ENCODE measurements around the gene KRT80.

KRT80 gene

GRCh38 chr12:52208424-52209165 lies 16.8 kb upstream of the KRT80 start:
- in situ Hi-C loops (cut with MboI; ENCODE audit: low pct_unique_long_range_greater_than_20kb, low sequenced_read_pairs, unreplicated experiment) = no loop called here
- no peak for TF ChIP-seq CTCF (IDR thresholded peaks at IDR 0.05; ENCODE audit: extremely low read depth, insufficient read depth, missing control alignments)
- DNase-seq (ENCODE audit: low spot score) = no peak

- TF ChIP-seq CTCF (IDR thresholded peaks at IDR 0.05; ENCODE audit: extremely low read depth, insufficient read depth, missing control alignments) = no peak
- DNase-seq (ENCODE audit: low spot score) = no peak
Observed at GRCh38 chr12:52207895-52208294, 16.1 kb upstream of the KRT80 start.

GRCh38 chr12:52207106-52207505 lies 15.3 kb upstream of the KRT80 start:
- no peak for TF ChIP-seq CTCF (IDR thresholded peaks at IDR 0.05; ENCODE audit: extremely low read depth, insufficient read depth, missing control alignments)
- DNase-seq (ENCODE audit: low spot score) = no peak

More at GRCh38 chr12:52207895-52208294, 16.1 kb upstream of the KRT80 start:
- in situ Hi-C loops (cut with MboI; ENCODE audit: low pct_unique_long_range_greater_than_20kb, low sequenced_read_pairs, unreplicated experiment) = no loop called here

GRCh38 chr12:52206304-52207040 lies 14.7 kb upstream of the KRT80 start:
- in situ Hi-C loops (cut with MboI; ENCODE audit: low pct_unique_long_range_greater_than_20kb, low sequenced_read_pairs, unreplicated experiment) = no loop called here
- no peak for TF ChIP-seq CTCF (IDR thresholded peaks at IDR 0.05; ENCODE audit: extremely low read depth, insufficient read depth, missing control alignments)
- no peak for DNase-seq (ENCODE audit: low spot score)

More at GRCh38 chr12:52207106-52207505, 15.3 kb upstream of the KRT80 start:
- in situ Hi-C loops (cut with MboI; ENCODE audit: low pct_unique_long_range_greater_than_20kb, low sequenced_read_pairs, unreplicated experiment) = no loop called here

- in situ Hi-C loops (cut with MboI; ENCODE audit: low pct_unique_long_range_greater_than_20kb, low sequenced_read_pairs, unreplicated experiment) = no loop called here
- no peak for DNase-seq (ENCODE audit: low spot score)
- TF ChIP-seq CTCF (IDR thresholded peaks at IDR 0.05; ENCODE audit: extremely low read depth, insufficient read depth, missing control alignments) = no peak
Observed at GRCh38 chr12:52205612-52206303, 13.9 kb upstream of the KRT80 start.

GRCh38 chr12:52204931-52205505 lies 13.2 kb upstream of the KRT80 start:
- TF ChIP-seq CTCF (IDR thresholded peaks at IDR 0.05; ENCODE audit: extremely low read depth, insufficient read depth, missing control alignments) = no peak
- in situ Hi-C loops (cut with MboI; ENCODE audit: low pct_unique_long_range_greater_than_20kb, low sequenced_read_pairs, unreplicated experiment) = no loop called here

More at GRCh38 chr12:52204931-52205505, 13.2 kb upstream of the KRT80 start:
- DNase-seq (ENCODE audit: low spot score) = no peak

Measured in GM13977 (cell line).